LoVo (cell line): ENCODE measurements around the gene TUBB4B.

Source experiments
- DNase-seq: peaks from one replicate; pipeline ENCODE4 v3.0.0-alpha.2; 2016; ENCODE audit warnings: low spot score

TUBB4B gene

DNA sequence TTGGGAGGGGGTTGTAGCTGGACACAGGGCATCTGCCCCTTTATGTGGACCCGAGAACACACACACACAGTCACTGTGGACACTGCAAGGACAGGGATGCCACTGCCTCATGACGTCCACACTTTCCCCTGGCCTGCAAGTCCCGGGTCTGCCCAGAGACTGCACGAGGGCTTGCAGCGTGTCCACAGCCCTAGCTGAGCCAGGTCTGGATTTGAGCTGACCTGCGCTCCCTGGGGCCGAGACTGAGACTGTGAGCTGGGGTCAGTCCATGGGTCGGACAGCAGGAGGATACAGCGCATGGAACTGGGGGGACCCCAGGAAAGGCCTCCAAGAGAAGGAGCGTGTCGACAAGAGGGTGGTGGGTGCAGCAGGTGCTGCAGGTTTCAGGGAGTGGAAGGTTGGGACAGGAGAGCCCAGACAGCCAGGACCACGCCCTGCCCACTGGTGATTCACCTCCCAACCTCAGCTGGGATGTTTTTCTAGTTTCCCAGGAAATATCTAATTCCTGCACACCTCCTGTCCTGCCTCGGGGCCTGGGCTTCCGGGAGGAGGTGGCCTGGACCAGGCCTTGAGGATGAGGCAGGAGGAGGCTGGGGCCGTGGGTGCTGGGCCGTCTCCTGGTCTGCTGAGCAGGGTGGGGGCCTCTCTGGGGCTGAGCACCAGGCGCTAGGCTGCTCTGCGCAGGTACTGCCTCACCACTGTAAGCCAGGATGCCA lies 14.6 kb upstream of the TUBB4B start:
- peak; percentile 67 for DNase-seq

DNA sequence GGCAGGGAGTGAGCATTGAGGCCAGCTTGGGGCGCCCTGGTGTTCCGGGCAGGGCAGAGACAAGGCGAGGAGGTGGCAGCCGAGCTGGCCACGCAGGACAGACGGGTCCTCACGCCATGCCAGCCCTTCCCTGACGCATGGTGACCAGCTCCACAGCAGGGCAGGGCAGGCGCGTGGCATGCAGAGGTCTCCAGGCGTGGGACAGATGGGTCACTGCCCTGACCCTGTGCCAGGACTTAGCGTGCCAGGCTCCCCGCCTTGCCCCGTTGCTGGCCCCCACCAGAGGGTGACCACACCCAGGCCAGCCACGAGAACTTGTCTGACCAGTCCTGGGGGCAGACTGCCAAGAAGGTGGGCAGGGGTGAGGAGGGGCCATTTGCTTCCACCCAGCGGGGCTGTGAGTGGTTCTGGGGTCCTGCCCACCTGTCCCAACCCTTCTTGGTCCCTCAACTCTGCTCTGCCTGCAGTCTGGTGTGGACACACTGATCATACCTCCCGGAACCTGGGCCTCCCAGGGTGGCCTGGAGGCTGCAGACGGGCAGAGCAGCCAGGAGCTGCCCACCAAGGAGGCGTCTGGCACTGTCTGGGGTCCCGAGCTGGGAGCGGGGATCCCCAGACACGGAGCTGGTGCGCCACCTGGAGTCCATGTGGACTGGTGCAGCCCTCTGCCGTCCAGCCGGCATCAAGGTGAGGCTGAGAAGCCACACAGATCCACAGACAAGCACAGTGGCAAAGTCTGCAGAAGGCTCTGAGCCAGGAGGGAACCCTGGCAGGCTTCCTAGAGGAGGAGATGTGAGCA lies 13.8 kb upstream of the TUBB4B start, which contains the start of gene RNF224:
Gene RNF224 (plus strand): TSS at position 449 of the 799 bp plus-strand sequence. CDS start 834 bp downstream, outside the sequence.
- DNase-seq, result peak; percentile 83

DNA sequence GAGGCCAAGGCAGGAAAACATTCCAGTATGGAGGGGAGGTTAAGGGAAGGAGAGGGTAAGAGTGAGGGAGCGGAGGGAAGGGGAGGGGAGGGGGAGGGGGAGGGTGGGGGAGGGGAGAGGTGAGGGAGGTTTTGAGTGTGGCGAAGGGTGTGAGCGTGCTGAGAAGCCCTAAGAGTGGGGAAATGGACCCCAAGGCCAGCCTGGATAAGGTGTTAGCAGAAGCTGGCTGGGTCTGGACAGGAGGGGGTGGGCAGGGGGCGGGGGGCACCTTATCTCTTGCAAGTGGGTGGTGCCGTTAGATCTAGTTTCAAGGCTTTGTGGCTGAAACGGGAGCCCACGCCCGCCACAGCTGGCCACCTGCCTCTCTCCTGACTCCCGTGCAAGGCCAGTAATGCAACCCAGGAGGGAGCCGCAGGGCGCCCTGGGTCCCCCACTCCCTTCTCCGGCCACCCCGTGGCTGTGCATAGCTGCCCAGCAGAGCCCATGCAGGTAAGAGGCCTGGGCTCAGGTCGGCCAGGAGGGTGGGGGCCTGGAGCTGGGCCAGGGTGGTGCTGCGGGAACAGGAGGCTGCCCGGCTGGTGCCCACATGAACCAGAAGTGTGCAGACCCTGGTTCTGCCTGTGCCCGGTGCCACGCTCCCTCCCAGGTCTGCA lies 13.1 kb upstream of the TUBB4B start:
- no peak for DNase-seq

DNA sequence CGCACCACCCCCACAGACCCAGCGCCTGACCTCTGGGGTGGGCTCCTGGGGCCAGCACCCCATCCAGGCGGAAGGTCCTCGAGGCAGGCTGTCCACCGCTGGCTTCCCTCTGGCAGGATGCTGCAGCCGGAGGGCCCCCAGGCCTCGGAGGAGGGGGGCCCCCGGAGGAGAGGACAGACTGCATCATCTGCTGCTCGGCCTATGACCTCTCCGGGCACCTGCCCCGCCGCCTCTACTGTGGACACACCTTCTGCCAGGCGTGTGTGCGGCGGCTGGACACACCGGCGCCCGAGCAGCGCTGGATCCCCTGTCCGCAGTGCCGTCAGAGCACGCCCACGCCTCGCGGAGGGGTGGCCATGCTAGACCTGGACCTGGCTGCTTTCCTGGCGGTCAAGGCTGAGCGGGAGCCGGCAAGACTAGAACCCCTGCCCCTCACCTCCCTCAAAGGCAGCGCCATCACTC lies 12.6 kb upstream of the TUBB4B start:
- no peak for DNase-seq

DNA sequence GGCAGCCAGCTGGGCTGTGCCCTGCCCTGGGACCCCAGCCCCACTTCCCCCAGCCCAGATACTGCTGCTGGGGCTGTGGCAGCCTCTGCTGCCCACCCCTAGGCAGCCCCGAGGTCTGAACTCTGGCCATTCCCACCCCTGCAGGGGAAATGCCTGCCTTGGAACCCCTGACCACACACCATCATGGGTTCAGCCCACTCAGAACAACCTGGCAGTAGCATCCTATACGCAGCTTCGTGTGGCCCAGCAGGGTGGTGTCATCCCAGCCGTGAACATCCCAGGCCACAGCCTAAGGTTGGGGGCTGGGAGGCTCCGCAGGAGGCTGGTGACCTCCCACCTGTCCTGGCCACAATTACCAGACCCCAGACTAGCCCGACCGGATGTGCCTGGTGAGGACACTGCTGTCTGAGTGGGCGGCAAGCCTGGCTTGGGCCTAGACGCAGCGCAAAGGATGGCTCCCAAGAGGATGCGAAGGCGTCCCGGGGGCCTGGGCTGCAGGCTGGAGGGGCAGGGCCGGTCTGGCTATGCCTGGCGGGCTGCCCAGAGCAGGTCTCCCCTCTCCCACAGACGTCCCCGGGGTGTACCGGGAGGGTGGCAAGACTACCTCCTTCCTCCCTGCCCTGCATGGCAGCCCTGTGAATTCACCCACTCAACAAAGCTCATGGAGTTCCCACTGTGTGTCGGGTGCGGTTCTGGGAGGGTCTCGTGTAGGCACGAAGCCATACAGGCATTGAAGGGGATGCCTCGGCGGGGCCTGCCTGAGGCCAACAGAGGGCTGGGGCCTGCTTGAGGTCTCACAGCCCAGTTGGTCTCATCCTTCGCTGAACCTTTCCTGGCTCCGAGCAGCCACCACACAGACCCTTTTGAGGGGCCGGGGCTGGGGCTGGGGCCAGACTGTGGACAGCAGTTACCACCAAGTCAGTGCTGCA lies 11.9 kb upstream of the TUBB4B start:
- DNase-seq, result no peak

DNA sequence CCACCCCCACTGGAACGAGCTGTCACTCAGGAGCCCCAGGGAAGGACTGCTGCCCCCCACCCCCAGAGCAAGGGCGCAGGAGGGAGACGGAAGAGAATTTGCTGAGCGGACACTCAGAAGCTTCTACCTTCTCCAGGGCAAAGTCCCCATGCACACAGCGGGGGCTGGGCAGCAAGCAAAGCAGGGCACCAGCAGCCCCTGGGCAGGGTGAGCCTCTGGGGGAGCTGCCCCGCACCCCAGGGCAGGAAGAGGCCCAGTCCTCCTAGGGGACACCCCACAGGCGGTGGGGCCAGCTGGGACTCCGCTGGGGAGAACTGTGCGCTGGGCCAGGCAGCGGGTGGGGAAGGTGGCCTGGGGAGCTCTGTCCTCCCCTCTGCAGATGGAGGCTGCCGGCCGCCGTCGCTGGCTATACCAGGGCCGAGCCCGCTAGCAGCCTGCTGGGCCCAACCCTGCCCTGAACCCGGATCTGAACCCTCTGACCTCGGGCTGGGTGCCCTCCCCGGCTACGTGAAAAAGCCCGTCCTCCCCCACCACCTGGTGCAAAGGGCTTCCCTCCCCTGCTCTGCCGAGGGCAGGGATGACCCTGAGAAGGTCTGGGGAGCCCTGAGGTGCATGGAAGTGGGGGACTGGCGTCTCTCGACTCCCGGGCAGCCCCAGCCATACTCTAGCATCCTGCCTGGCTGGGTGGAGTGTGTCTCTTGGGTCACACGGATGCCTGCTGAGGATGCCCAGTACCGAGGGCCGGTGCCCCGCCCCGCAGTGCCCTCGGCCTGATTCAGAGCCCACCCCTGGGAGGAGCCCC lies 11.0 kb upstream of the TUBB4B start:
- no peak for DNase-seq

DNA sequence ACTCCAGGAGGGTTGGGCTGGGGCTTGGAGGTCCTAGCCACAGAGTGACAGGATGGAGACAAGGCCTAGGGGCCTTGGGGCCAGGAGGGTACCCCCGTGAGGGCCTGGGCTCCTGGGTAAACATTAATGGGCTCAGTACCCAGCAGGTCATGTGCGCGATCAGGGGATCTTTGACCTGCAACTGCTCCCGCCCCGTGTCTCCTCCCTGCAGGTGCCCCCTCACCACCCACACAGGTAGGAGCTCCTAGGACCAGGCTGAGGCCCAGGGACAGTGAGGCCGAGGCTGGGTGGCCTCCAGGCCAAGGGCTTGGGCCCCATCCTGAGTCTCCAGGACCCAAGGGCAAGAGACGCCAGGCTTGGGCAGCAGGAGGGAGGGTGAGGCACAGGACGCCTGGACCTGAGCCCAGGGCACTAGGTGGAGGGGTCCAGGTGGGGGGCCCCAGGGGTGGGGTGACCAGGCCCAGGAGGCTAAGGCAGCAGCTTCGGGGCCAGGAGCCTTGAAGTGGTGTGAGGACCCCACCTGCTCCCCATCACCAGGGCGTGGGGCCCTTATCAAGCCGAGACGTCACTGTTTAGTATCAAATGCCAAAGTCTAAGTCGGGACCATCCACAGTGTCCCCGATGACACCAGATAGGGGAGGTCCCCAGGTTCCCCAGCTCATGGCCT lies 10.2 kb upstream of the TUBB4B start, which contains the start of gene SLC34A3:
Gene SLC34A3 (plus strand): TSS at position 197 of the 667 bp plus-strand sequence. CDS start 802 bp downstream, outside the sequence.
- no peak for DNase-seq

DNA sequence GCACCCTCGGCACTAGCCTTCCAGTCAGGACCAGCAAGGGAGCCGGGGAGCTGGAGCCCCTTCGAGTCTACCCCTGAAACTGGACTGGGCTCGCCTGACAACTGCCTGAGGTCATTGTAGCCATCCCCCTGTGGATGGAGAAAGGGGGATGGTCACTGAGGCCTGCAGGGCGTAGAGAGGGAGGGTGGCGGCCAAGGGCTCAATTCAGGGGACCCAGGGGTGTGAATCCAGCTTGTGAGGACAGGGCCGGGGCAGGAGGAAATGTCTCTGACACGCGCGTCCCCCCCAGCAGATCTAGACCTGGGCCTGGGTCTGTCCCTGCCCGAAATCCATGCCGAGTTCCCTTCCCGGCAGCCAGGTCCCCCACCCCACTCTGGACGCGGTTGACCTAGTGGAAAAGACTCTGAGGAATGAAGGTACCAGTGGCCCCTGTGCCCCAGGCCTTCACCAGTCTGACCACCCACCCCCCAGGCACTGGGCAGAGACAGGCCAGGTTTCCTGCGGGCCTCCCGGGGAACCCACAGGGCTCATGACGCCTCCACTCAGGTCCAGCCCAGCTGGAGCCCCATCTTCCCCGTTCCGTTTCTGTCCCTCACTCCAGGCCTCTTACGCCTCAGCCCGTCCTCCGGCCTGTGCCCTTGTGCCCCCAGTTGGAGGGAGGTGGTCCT lies 9.6 kb upstream of the TUBB4B start:
- no peak for DNase-seq

DNA sequence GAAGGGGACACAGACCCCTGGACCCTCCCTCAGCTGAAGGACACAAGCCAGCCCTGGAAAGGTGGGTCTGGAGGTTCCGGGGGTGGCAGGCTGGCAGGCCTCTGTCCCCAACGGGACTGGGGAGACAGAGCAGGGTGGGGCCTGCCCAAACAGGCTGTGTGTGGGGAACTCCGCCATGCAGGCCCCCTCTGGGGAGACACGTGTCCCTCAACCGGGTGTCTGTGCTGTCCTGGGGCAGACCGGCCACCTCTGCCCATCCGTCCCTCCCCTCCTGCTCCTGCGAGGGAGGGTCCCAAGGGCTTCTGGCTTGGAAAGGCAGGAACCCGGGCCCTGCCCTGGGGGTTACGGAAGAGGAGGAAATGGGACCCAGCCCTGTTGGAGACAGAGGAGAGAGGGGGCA lies 9.0 kb upstream of the TUBB4B start:
- no peak for DNase-seq

DNA sequence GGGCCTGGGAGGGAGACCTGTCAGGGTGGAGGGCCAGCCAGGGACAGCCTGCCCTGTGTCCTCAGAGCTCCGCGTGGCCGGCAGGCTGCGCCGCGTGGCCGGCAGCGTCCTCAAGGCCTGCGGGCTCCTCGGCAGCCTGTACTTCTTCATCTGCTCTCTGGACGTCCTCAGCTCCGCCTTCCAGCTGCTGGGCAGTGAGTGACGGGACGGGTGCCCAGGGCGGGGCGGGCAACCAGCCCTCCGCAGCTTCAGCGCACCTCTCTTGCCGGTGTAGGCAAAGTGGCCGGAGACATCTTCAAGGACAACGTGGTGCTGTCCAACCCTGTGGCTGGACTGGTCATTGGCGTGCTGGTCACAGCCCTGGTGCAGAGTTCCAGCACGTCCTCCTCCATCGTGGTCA lies 8.6 kb upstream of the TUBB4B start:
- DNase-seq, result no peak

DNA sequence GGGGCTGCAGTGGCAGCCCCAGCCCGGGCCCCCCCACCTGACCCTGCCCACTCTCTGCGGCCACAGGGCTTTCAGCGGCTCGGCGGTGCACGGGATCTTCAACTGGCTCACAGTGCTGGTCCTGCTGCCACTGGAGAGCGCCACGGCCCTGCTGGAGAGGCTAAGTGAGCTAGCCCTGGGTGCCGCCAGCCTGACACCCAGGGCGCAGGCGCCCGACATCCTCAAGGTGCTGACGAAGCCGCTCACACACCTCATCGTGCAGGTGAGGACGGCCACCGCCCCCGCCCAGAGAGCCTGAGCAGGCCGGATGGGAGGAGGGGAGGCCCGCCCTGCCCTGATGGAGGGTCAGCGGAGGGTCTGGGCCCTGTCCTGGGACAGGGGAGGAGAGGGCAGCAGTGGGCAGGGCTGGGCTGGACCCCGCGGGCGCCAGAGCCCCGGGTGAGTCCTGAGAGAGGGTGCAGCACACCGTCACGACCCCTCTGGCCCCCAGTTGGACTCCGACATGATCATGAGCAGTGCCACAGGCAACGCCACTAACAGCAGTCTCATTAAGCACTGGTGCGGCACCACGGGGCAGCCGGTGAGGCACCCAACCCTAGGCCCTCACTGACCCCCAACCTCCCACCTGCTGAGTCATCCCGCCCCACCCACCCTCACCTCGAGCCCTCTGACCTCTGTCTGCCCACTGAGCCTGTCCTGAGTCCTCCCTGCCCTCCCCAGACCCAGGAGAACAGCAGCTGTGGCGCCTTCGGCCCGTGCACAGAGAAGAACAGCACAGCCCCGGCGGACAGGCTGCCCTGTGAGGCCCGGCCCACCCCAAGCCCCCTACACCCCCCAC lies 7.7 kb upstream of the TUBB4B start:
- DNase-seq, result no peak

DNA sequence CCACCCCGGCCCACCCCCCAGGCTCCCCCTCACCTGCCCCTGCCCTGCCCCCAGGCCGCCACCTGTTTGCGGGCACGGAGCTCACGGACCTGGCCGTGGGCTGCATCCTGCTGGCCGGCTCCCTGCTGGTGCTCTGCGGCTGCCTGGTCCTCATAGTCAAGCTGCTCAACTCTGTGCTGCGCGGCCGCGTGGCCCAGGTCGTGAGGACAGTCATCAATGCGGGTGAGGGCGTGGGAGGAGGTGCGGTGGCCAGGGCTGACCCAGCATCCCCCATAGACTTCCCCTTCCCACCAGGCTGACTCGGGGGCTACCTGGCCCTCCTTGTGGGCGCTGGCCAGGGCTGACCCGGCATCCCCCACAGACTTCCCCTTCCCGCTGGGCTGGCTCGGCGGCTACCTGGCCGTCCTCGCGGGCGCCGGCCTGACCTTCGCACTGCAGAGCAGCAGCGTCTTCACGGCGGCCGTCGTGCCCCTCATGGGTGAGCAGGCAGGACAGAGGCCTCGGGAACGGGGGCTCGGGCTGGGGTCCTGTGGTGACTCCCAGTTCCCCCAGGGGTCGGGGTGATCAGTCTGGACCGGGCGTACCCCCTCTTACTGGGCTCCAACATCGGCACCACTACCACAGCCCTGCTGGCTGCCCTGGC lies 6.9 kb upstream of the TUBB4B start:
- no peak for DNase-seq

DNA sequence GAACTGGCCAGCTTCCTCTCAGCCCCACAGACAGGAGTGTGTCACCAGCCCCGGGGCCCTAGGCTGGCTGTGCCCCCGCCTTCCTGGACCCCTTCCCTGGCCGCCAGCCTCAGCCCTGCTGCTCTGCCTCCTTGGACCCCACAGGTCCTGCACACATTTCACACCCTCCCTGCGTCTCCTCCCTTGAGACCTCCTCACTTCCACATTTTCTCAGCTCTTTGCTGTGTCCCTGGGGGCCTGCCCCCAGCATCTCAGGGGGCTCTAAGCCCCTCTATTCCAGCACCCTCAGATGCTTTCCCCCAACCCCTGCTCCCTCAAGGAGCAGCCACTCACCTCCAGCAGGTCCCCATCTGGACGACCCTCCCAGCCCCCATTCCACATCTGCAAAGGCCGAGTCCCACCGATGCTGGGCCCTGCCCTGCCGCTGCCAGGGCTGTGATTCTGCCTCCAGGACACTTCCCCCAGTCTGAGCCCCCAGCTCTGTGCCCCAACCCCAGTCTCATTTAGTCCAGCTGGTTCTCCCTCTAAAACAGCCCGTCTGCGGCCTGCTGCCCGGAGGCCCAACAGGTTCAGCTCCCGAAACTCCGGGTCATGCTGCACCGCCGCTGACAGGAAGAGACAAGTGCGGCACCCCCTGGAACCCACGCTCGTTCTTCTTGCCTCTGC lies 6.2 kb upstream of the TUBB4B start:
- DNase-seq, result no peak

DNA sequence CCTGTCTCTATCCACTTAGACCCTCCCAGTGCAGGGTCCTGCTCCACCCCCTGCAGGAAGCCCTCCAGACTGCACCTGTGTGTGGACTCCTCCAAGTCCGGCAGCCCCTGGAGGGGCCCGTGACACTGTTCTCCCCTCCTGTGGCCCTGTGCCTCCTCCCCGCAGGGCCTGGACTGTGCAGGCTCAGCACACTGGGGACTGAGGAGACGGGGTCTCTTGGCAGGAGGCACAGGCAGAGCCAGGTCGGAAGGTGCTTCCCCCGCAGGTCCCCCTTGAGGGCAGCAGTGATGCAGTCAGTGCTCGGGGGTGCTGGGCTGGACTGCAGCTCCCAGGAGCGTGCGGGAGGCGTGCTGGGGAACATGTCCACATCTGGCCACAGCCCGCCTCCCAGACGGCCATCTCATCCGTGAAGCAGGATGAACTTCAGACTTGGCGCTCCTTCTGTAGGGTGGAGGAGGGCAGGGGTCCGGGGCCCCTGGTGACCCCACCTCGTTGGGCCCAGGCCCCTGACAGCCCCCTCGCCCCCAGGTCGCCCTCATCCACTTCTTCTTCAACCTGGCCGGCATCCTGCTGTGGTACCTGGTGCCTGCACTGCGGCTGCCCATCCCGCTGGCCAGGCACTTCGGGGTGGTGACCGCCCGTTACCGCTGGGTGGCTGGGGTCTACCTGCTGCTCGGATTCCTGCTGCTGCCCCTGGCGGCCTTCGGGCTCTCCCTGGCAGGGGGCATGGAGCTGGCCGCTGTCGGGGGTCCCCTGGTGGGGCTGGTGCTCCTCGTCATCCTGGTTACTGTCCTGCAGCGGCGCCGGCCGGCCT lies 5.5 kb upstream of the TUBB4B start:
- DNase-seq, result no peak

DNA sequence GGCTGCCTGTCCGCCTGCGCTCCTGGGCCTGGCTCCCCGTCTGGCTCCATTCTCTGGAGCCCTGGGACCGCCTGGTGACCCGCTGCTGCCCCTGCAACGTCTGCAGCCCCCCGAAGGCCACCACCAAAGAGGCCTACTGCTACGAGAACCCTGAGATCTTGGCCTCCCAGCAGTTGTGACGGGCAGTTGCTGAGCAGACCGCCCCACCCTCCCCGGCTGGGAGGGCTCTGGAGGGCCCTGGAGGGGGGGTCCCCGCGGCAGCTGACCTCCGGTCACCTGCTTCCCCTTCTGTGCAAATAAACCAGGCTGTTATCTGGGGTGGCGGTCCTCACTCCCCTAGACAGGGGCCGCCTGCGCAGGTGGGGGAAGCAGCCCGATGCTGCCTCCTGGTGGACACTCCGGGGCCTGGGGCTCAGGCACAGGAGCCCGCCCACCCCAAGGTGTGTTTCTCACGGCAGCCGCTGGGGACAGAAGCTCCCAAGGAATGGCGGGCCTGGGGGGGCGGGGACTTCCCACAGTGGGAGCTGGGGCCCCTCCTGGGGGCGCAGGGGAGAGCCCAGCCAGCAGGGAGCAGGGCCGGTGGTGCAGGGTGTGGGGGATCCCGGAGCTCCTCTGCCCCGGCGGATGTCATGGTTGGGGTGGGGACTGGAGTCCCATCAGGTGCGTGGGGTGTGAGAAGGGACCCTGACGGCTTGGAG lies 4.7 kb upstream of the TUBB4B start:
- DNase-seq, result peak; percentile 74

DNA sequence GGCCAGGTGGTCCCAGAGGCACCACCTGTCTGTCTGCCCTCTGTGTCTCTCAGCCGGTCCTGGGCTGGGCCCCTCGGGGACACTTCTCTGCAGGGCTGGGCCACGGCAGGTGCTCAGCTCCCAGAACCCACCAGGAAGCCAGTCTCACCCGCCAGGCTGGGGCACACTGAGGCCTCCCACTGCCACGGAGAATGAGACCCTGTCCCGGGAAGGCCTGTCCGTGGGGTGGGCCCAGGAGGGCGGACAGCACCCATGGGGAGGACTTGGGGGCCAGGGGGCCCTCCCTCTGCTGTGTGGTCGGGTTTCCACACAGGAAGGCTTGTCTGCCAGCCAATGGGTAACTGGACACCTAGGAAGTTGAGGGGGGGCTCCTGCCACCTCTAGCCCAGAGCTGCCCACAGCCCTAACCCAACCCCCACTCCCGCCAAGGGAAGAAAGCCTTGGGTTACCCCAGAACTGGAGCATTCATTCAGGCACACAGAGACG lies 4.1 kb upstream of the TUBB4B start:
- no peak for DNase-seq
